ES-I3 (cell line): ENCODE results near the gene DRD2.

ENCODE experiments used
- H3K36me3 ChIP-seq: 2 replicates; pipeline ENCODE4 v1.6.1; 2013; ENCODE audit warnings: mild to moderate bottlenecking, low read length, control low read depth, moderate library complexity; ENCODE audit not compliant: insufficient read depth
- H3K4me1 ChIP-seq: 2 replicates; pipeline ENCODE4 v1.6.1; 2013; ENCODE audit warnings: mild to moderate bottlenecking, control low read depth, low read length; ENCODE audit not compliant: insufficient read depth
- H3K9ac ChIP-seq: 2 replicates; pipeline ENCODE4 v1.6.1; 2013; ENCODE audit warnings: low read depth, mild to moderate bottlenecking, low read length, moderate library complexity
- H3K9me3 ChIP-seq: 2 replicates; pipeline ENCODE4 v1.6.1; 2013; ENCODE audit warnings: mild to moderate bottlenecking, low read length, moderate library complexity; ENCODE audit not compliant: control insufficient read depth, insufficient read depth

DRD2 gene

GRCh38 chr11:113470233-113470632, 5.0 kb downstream of the DRD2 start:
- no peak overlapping the region for H3K9ac ChIP-seq
- no peaks in the 10 kb centered on the region for H3K36me3 ChIP-seq
- no peaks in the 10 kb centered on the region for H3K9me3 ChIP-seq
- H3K4me1 ChIP-seq, result no peaks in the 10 kb centered on the region

DNA sequence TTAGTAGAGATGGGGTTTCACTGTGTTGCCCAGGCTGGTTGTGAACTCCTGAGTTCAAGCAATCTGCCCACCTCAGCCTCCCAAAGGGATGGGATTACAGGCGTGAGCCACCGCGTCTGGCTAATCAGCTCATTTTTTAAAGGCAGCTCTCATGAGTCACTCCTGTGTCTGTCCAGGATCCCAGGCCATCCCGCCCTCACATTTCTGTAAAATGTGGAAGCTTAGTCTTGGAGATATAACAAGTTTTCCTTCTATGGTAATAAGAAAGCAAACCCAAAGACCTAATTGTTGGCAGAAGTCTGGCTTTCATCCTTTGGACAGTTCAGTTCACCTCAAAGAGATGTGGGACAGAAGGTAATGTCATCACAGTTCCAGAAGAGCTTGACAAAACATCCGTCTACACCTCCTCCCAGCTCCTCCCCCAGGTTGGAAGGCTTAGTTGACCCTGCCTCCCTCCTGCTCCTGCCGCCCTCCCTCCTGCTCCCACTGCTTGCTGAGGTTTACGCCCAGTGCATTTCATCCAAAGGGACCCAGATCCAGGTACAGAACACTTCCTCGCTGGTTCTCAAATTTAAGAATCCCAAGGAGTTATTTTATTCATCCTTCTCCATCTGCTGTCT, 6.4 kb downstream of the DRD2 start:
- Histone ChIP-seq H3K4me1 (no peaks in the 10 kb centered on the region), H3K9ac (no peak overlapping the region), H3K36me3 (no peaks in the 10 kb centered on the region), H3K9me3 (no peaks in the 10 kb centered on the region)

DNA sequence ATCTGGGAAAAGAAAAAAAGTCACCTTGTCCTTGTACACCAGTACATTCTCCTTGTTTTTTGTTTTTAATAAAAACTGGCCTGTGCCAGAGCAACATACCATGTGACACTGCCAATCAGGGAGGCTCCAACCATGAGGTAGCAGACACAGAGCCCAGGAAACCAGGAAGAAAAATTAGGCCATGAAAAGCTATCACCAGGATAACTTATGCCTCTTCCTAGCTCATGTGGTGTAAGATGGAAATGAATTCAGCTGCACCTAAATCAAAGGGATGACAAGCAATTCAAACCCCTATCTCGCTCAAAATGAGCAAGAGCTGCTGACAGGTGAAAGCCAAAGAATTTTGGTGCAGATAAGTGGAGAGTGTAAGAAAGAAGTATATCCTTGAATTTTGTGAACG, 7.7 kb downstream of the DRD2 start:
- H3K36me3 ChIP-seq, result no peaks in the 10 kb centered on the region
- H3K9me3 ChIP-seq, result no peaks in the 10 kb centered on the region
- no peak overlapping the region for H3K9ac ChIP-seq
- H3K4me1 ChIP-seq, result no peaks in the 10 kb centered on the region

DNA sequence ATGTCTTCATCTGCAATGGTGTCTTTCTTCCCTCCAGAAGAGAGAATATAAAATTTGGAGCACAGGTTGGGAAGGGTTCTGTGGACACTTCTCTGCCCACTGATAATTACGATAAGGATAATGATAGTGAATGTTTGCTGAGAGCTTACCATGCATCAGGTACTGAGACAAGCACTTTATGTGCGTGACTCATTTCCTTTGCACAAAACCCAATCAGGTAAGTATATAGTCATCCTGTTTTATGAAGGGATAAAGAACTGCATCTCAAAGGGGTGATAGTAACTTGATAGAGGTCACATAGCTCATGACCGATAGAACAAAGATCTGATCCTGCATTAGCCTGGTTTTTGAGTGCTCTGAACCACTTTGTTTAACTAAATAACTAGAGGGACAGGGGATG, 9.4 kb downstream of the DRD2 start:
- Histone ChIP-seq H3K4me1 (no peaks in the 10 kb centered on the region), H3K36me3 (no peaks in the 10 kb centered on the region), H3K9me3 (no peaks in the 10 kb centered on the region), H3K9ac (no peak overlapping the region)

GRCh38 chr11:113464416-113464815, 10.8 kb downstream of the DRD2 start:
- H3K36me3 ChIP-seq, result no peaks in the 10 kb centered on the region
- H3K9me3 ChIP-seq, result no peaks in the 10 kb centered on the region
- H3K9ac ChIP-seq, result no peak overlapping the region
- no peaks in the 10 kb centered on the region for H3K4me1 ChIP-seq

- no peaks in the 10 kb centered on the region for H3K9me3 ChIP-seq
- no peak overlapping the region for H3K9ac ChIP-seq
- 0 out of 2 replicates have a peak, but pooled peaks cover 2% of the 10 kb centered on the region for H3K4me1 ChIP-seq
- H3K36me3 ChIP-seq, result no peaks in the 10 kb centered on the region
Measured at GRCh38 chr11:113462830-113463229, 12.4 kb downstream of the DRD2 start.

GRCh38 chr11:113461639-113462038, 13.6 kb downstream of the DRD2 start:
- Histone ChIP-seq H3K9me3 (no peaks in the 10 kb centered on the region), H3K4me1 (0 out of 2 replicates have a peak, but pooled peaks cover 5% of the 10 kb centered on the region), H3K36me3 (no peaks in the 10 kb centered on the region), H3K9ac (no peak overlapping the region)

DNA sequence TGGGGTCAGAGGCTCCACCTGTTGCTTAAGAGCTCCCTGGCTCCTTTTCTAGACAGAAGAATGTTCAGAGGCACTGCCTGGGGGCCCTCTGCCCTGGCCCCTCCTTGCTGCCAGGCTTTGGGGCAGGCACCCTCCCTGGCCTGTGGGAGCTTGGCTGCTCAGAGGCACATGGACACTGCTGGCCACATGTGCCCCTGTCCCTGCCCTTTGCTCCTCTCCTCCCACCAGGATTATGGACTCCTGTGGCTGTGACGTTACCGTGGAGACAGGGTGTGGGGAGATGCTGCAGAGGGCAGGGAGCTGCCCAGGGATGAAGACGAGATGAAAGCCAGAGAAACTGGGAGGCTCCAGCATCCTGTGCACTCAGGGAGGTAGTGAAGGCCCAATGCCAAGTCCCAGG, 14.7 kb downstream of the DRD2 start:
- Histone ChIP-seq H3K36me3 (no peaks in the 10 kb centered on the region), H3K9ac (no peak overlapping the region), H3K4me1 (0 out of 2 replicates have a peak, but pooled peaks cover 5% of the 10 kb centered on the region)

GRCh38 chr11:113458189-113458588, 17.0 kb downstream of the DRD2 start:
- no peaks in the 10 kb centered on the region for H3K36me3 ChIP-seq
- no peak overlapping the region for H3K9ac ChIP-seq
- H3K9me3 ChIP-seq, result no peaks in the 10 kb centered on the region

More for the DNA sequence above, 14.7 kb downstream of the DRD2 start:
- no peaks in the 10 kb centered on the region for H3K9me3 ChIP-seq

DNA sequence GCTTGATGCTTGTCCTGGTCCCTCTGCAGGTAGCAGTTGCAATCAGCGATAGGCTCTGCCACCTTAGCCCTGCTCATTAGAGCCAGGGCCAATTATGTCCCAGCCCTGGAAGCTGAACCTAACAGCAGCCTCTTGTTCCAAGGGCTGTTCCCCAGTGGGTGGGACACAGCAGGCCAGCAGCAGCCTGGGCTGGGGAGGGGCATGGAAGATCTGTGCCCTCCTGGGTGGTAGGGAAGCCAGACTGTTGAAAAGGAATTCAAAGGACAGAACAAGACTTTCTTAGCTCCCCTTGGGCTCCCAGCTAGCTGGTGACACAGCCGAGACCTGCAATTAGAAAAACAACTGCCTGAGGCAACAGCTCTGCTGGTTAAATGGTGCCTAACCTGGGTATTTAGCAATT, 17.4 kb downstream of the DRD2 start:
- 0 out of 2 replicates have a peak, but pooled peaks cover 5% of the 10 kb centered on the region for H3K4me1 ChIP-seq
- H3K9me3 ChIP-seq, result no peaks in the 10 kb centered on the region
- H3K9ac ChIP-seq, result no peak overlapping the region
- no peaks in the 10 kb centered on the region for H3K36me3 ChIP-seq

More at GRCh38 chr11:113458189-113458588, 17.0 kb downstream of the DRD2 start:
- 0 out of 2 replicates have a peak, but pooled peaks cover 5% of the 10 kb centered on the region for H3K4me1 ChIP-seq

- Histone ChIP-seq H3K9ac (no peak overlapping the region), H3K9me3 (no peaks in the 10 kb centered on the region), H3K36me3 (no peaks in the 10 kb centered on the region), H3K4me1 (0 out of 2 replicates have a peak, but pooled peaks cover 5% of the 10 kb centered on the region)
Measured at GRCh38 chr11:113454455-113454854, 20.7 kb downstream of the DRD2 start.

DNA sequence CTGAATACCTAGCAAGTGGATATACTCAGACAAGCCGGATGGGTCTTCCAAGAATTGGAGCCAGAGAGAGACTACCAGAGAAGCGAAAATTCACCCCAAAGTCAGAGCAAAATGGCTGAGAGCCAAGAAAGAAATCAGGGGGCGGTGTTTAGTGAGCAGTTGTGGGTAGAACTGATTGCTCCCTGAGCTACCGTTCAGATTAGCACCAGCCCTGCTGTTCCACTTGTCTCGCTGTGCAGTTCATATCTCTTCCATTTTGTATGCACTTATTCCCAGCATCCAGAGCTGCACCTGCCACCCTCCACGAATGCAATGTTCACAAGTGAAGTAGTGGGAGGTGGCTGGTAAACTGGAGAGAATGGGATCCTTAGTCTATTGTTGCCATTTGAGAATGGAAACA, 25.5 kb downstream of the DRD2 start:
- no peak overlapping the region for H3K9ac ChIP-seq
- no peaks in the 10 kb centered on the region for H3K36me3 ChIP-seq
- H3K4me1 ChIP-seq, result no peaks in the 10 kb centered on the region
- no peaks in the 10 kb centered on the region for H3K9me3 ChIP-seq

DNA sequence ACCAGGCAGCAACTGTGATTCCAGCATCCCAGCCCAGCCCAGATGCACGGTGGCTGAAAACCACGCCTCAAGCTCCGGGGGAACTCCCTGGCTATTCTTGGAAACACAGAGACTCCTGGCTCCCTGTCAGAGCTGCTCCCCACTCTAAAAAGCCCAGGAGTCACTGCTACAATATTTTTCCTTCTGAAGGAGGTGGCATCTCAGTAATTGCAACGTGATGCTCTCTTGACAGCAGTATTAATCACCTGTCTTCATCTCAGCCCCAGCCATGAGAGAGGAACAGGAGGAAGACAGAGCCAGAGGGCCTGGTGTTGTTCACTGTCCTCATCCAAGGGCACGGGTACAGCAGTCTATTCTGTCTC, 26.9 kb downstream of the DRD2 start:
- Histone ChIP-seq H3K9ac (no peak overlapping the region), H3K36me3 (no peaks in the 10 kb centered on the region), H3K4me1 (no peaks in the 10 kb centered on the region), H3K9me3 (no peaks in the 10 kb centered on the region)

DNA sequence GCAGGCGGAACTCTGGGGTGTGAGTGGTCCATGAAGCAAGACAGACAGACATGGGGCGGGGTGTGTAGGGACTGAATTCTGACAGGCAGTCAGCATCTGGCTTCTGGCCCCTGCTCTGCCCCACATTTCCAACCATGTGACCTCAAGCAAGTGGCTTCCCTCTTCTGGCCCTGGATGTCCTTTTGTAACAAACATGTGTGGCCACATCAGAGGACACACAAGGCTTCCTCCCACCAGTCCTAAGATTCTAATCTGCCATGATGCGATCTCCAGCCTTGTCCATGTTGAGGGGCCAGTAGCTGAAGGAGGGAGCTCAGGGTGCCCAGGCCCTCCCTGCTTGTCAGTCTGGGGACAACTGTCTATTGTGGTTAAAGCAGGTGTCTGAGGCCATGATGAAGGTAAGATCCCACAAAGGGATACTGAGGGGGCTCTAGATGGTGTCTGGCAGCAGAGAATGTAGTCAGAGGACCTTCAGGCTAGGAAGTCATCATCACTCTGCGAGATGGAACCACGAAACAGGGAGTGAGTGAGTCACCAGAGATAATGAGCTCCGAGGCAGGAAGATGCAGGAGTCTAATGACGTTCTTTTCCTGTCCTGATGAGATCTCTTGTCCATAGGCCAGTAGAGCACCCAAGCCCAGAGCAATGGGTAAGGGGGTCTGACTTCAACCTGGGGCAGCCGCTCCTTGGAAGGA, 27.4 kb downstream of the DRD2 start:
- no peak overlapping the region for H3K9ac ChIP-seq
- no peaks in the 10 kb centered on the region for H3K36me3 ChIP-seq
- no peaks in the 10 kb centered on the region for H3K9me3 ChIP-seq
- H3K4me1 ChIP-seq, result no peaks in the 10 kb centered on the region

GRCh38 chr11:113446938-113447337, 28.3 kb downstream of the DRD2 start:
- Histone ChIP-seq H3K9me3 (no peaks in the 10 kb centered on the region), H3K9ac (no peak overlapping the region)

More at GRCh38 chr11:113446938-113447337, 28.3 kb downstream of the DRD2 start:
- Histone ChIP-seq H3K4me1 (no peaks in the 10 kb centered on the region), H3K36me3 (no peaks in the 10 kb centered on the region)
